Upper lobe of left lung (tissue), 6 donors: ENCODE measurements around the gene DDAH1. TPM values are rescaled to one million over a fixed set of nuclear protein-coding genes. Genes with fewer than 3 reads are reported as not detected.

Source experiments
- ATAC-seq, 2 donors: fragments of 200-7000 bp; cut with Tn5 transposase; one replicate each; pipeline ENCODE4 v1.9.1; 2022; ENCODE audit warnings: mild to moderate bottlenecking in 2 of 2, moderate library complexity in 2 of 2; ENCODE audit not compliant: low FRiP score in 2 of 2
- DNase-seq, 2 donors: peaks; one replicate each; pipeline ENCODE4 v3.0.0-alpha.2; 2019 to 2020
- H3K27ac ChIP-seq, 4 donors: fragments of 200-600 bp; sonication (generic); one replicate each; pipeline ENCODE4 v1.5.1; 2016 to 2019
- H3K27me3 ChIP-seq, 4 donors: fragments of 200-600 bp; sonication (generic); one replicate each; pipeline ENCODE4 v1.5.1; 2017 to 2019
- H3K36me3 ChIP-seq, 4 donors: fragments of 200-600 bp; sonication (generic); one replicate each; pipeline ENCODE4 v1.5.1; 2016 to 2019
- H3K4me1 ChIP-seq, 4 donors: fragments of 200-600 bp; sonication (generic); one replicate each; pipeline ENCODE4 v1.5.1; 2018 to 2019
- H3K4me3 ChIP-seq, 4 donors: fragments of 200-600 bp; sonication (generic); one replicate each; pipeline ENCODE4 v1.5.1; 2017 to 2019; ENCODE audit warnings: mild to moderate bottlenecking in 2 of 4, moderate library complexity in 1 of 4
- H3K9me3 ChIP-seq, 4 donors: fragments of 200-600 bp; sonication (generic); one replicate each; pipeline ENCODE4 v1.5.1; 2018 to 2019
- CTCF ChIP-seq, 6 experiments: fragments of 450-650 bp in 4 of 6; fragments of 200-600 bp in 2 of 6; sonication (generic) in 2 of 6; IDR thresholded peaks; one replicate each; pipeline ENCODE4 v1.5.1; 2016 to 2019; ENCODE audit warnings: antibody characterized with exemption in 6 of 6
- EP300 ChIP-seq, 4 donors: sonication (generic); formaldehyde crosslinking; IDR thresholded peaks; one replicate each; pipeline ENCODE4 v1.5.1; 2017; ENCODE audit warnings: antibody characterized with exemption in 4 of 4, control low read depth in 2 of 4
- POLR2A ChIP-seq, 4 donors: fragments of 450-650 bp; IDR thresholded peaks; one replicate each; pipeline ENCODE4 v1.5.1; 2016 to 2017; ENCODE audit warnings: antibody characterized with exemption in 4 of 4, mild to moderate bottlenecking in 2 of 4
- POLR2AphosphoS5 ChIP-seq, 2 donors: sonication (generic); formaldehyde crosslinking; IDR thresholded peaks; one replicate each; pipeline ENCODE4 v1.5.1; 2017; ENCODE audit warnings: antibody characterized with exemption in 2 of 2
- WGBS, 2 donors: methylation state at CpG; one replicate each; pipeline ENCODE4 v1.1.5; 2017 to 2018; 5-methylcytosine and 5-hydroxymethylcytosine counted together
- total RNA-seq, 6 donors: library from RNA; depleted of rRNA in 4 of 6; stranded (reverse); fragments of >200 nt in 4 of 6; gene quantifications; one replicate each; pipeline versions ENCODE4 v1.1.0 to v1.2.1, GENCODE V29; 2016 to 2021
- donor health status: DM: no; HTN: no; CAD: no; lungs with moderate emphysema.
- donor health status: DM: no; HTN: yes; CAD: no; lungs with severe emphysema.

The DDAH1 gene
- total RNA-seq, 6 donors from 2014 or later: 24.1 to 78.8 (median 52.6) TPM

GRCh38 chr1:85371021-85371420 lies 93.9 kb downstream of the DDAH1 start:
- WGBS, 2 donors: 46 to 62% methylated on average over 2 of the region's 2 CpGs
- TF ChIP-seq CTCF (IDR thresholded peaks at IDR 0.05) (no peak), POLR2A (IDR thresholded peaks at IDR 0.05) (no peak), EP300 (IDR thresholded peaks at IDR 0.05) (no peak), POLR2AphosphoS5 (IDR thresholded peaks at IDR 0.05) (no peak)

GRCh38 chr1:85368073-85368770 lies 96.7 kb downstream of the DDAH1 start:
- Histone ChIP-seq H3K4me3 (no peak overlapping the region), H3K4me1 (peaks cover 0 to 2% (median under 1%) of the 10 kb centered on the region in 4 donors), H3K36me3 (no peaks in the 10 kb centered on the region), H3K9me3 (no peaks in the 10 kb centered on the region), H3K27me3 (no peaks in the 10 kb centered on the region), H3K27ac (no peak overlapping the region)
- TF ChIP-seq POLR2AphosphoS5 (IDR thresholded peaks at IDR 0.05) (no peak), EP300 (IDR thresholded peaks at IDR 0.05) (no peak), POLR2A (IDR thresholded peaks at IDR 0.05) (no peak), CTCF (IDR thresholded peaks at IDR 0.05) (no peak)
- ATAC-seq (no peak), DNase-seq (no peak)
- 71 to 79% methylated on average over 6 of the region's 6 CpGs for WGBS, 2 donors

More at GRCh38 chr1:85371021-85371420, 93.9 kb downstream of the DDAH1 start:
- ATAC-seq: no peak
- Histone ChIP-seq H3K36me3 (no peaks in the 10 kb centered on the region), H3K4me3 (no peak overlapping the region), H3K27me3 (no peaks in the 10 kb centered on the region), H3K4me1 (peaks cover 0 to 6% (median 3%) of the 10 kb centered on the region in 4 donors), H3K9me3 (no peaks in the 10 kb centered on the region), H3K27ac (no peak overlapping the region)
- DNase-seq: no peak

- H3K36me3 ChIP-seq: no peaks in the 10 kb centered on the region
- DNase-seq (no peak), ATAC-seq (no peak)
- no peak overlapping the region for H3K27ac ChIP-seq
- H3K4me1 ChIP-seq: no peaks in the 10 kb centered on the region
- no peaks in the 10 kb centered on the region for H3K9me3 ChIP-seq
- WGBS, 2 donors: 64 to 72% methylated on average over 3 of the region's 3 CpGs
- H3K27me3 ChIP-seq: no peaks in the 10 kb centered on the region
- no peak overlapping the region for H3K4me3 ChIP-seq
- TF ChIP-seq EP300 (IDR thresholded peaks at IDR 0.05) (no peak), POLR2AphosphoS5 (IDR thresholded peaks at IDR 0.05) (no peak), POLR2A (IDR thresholded peaks at IDR 0.05) (no peak), CTCF (IDR thresholded peaks at IDR 0.05) (no peak)
Measured at GRCh38 chr1:85366391-85367170, 98.4 kb downstream of the DDAH1 start.

- no peaks in the 10 kb centered on the region for H3K9me3 ChIP-seq
- no peak overlapping the region for H3K27ac ChIP-seq
- ATAC-seq (no peak), DNase-seq (no peak)
- WGBS, 2 donors: 78 to 81% methylated on average over 3 of the region's 3 CpGs
- H3K36me3 ChIP-seq: no peaks in the 10 kb centered on the region
- H3K4me3 ChIP-seq: no peak overlapping the region
- peaks cover 0 to 6% (median 0%) of the 10 kb centered on the region in 4 donors for H3K4me1 ChIP-seq
- no peaks in the 10 kb centered on the region for H3K27me3 ChIP-seq
- no peak for TF ChIP-seq POLR2AphosphoS5 (IDR thresholded peaks at IDR 0.05)
- no peak for TF ChIP-seq POLR2A (IDR thresholded peaks at IDR 0.05)
- no peak for TF ChIP-seq CTCF (IDR thresholded peaks at IDR 0.05)
- no peak for TF ChIP-seq EP300 (IDR thresholded peaks at IDR 0.05)
Measured at GRCh38 chr1:85365851-85366250, 99.1 kb downstream of the DDAH1 start.
